ENCODE data around the gene HS3ST6.

Gene HS3ST6

GRCh38 chr16:1947369-1947670 lies 29.1 kb upstream of the HS3ST6 start:
- Histone ChIP-seq H3K9ac (ENCODE audit: low read depth, low read length, poor library complexity, severe bottlenecking) (no peak overlapping the region), H4K20me1 (ENCODE audit: insufficient read depth, low read length, poor library complexity, severe bottlenecking) (no peaks in the 10 kb centered on the region), H3K9me2 (replicated peaks; ENCODE audit: low read depth, low read length) (no peaks in the 10 kb centered on the region), H3K4me3 (ENCODE audit: low read length, poor library complexity, severe bottlenecking) (no peak overlapping the region), H3F3A (ENCODE audit: low read depth) (no peaks in the 10 kb centered on the region), H3K36me3 (ENCODE audit: insufficient read depth, low read length) (no peaks in the 10 kb centered on the region), H3K4me1 (ENCODE audit: insufficient read depth, low read length, poor library complexity, severe bottlenecking) (peaks cover 5% of the 10 kb centered on the region), H2AFZ (ENCODE audit: low read length) (no peak overlapping the region), H3K79me2 (ENCODE audit: insufficient read depth, low read length) (peaks cover 6% of the 10 kb centered on the region; the same call in 1 of the 2 replicates), H3K9me3 (ENCODE audit: insufficient read depth, low read depth, low read length) (no peaks in the 10 kb centered on the region), H3K27me3 (ENCODE audit: insufficient read depth, low read length, poor library complexity, severe bottlenecking) (no peaks in the 10 kb centered on the region), H3K4me2 (ENCODE audit: low read depth, low read length, poor library complexity, severe bottlenecking) (no peak overlapping the region)
- TF ChIP-seq EZH2phosphoT487 (IDR thresholded peaks at IDR 0.05; ENCODE audit: borderline replicate concordance) (no peak), CTCF (conservative IDR thresholded peaks at IDR 0.05; ENCODE audit: low read length) (no peak)

- no peak overlapping the region for H2AFZ ChIP-seq (ENCODE audit: low read length)
- no peak overlapping the region for H3K4me3 ChIP-seq (ENCODE audit: low read length, poor library complexity, severe bottlenecking)
- H3K9ac ChIP-seq (ENCODE audit: low read depth, low read length, poor library complexity, severe bottlenecking) = no peak overlapping the region
- H3K4me1 ChIP-seq (ENCODE audit: insufficient read depth, low read length, poor library complexity, severe bottlenecking) = peaks cover 5% of the 10 kb centered on the region
- H3F3A ChIP-seq (ENCODE audit: low read depth) = no peaks in the 10 kb centered on the region
- no peak for TF ChIP-seq EZH2phosphoT487 (IDR thresholded peaks at IDR 0.05; ENCODE audit: borderline replicate concordance)
- no peak for TF ChIP-seq CTCF (conservative IDR thresholded peaks at IDR 0.05; ENCODE audit: low read length)
- no peaks in the 10 kb centered on the region for H3K27me3 ChIP-seq (ENCODE audit: insufficient read depth, low read length, poor library complexity, severe bottlenecking)
- H3K9me3 ChIP-seq (ENCODE audit: insufficient read depth, low read depth, low read length) = no peaks in the 10 kb centered on the region
- no peak overlapping the region for H3K4me2 ChIP-seq (ENCODE audit: low read depth, low read length, poor library complexity, severe bottlenecking)
- H3K9me2 ChIP-seq (replicated peaks; ENCODE audit: low read depth, low read length) = no peaks in the 10 kb centered on the region
- peaks cover 11% of the 10 kb centered on the region; the same call in 1 of the 2 replicates for H3K79me2 ChIP-seq (ENCODE audit: insufficient read depth, low read length)
- no peaks in the 10 kb centered on the region for H3K36me3 ChIP-seq (ENCODE audit: insufficient read depth, low read length)
- no peaks in the 10 kb centered on the region for H4K20me1 ChIP-seq (ENCODE audit: insufficient read depth, low read length, poor library complexity, severe bottlenecking)
Measured at GRCh38 chr16:1946495-1947368, 28.5 kb upstream of the HS3ST6 start.

GRCh38 chr16:1945559-1946391 lies 27.6 kb upstream of the HS3ST6 start:
- Histone ChIP-seq H3K9ac (ENCODE audit: low read depth, low read length, poor library complexity, severe bottlenecking) (no peak overlapping the region), H3K9me2 (replicated peaks; ENCODE audit: low read depth, low read length) (no peaks in the 10 kb centered on the region), H3F3A (ENCODE audit: low read depth) (no peaks in the 10 kb centered on the region), H3K27me3 (ENCODE audit: insufficient read depth, low read length, poor library complexity, severe bottlenecking) (no peaks in the 10 kb centered on the region), H2AFZ (ENCODE audit: low read length) (no peak overlapping the region), H3K36me3 (ENCODE audit: insufficient read depth, low read length) (no peaks in the 10 kb centered on the region), H3K9me3 (ENCODE audit: insufficient read depth, low read depth, low read length) (no peaks in the 10 kb centered on the region), H3K4me2 (ENCODE audit: low read depth, low read length, poor library complexity, severe bottlenecking) (no peak overlapping the region), H3K4me3 (ENCODE audit: low read length, poor library complexity, severe bottlenecking) (no peak overlapping the region), H4K20me1 (ENCODE audit: insufficient read depth, low read length, poor library complexity, severe bottlenecking) (no peaks in the 10 kb centered on the region), H3K79me2 (ENCODE audit: insufficient read depth, low read length) (peaks cover 11% of the 10 kb centered on the region; the same call in 1 of the 2 replicates), H3K4me1 (ENCODE audit: insufficient read depth, low read length, poor library complexity, severe bottlenecking) (peaks cover 5% of the 10 kb centered on the region)
- no peak for TF ChIP-seq EZH2phosphoT487 (IDR thresholded peaks at IDR 0.05; ENCODE audit: borderline replicate concordance)
- no peak for TF ChIP-seq CTCF (conservative IDR thresholded peaks at IDR 0.05; ENCODE audit: low read length)

Data from Loucy (cell line).